Measurements from ENCODE around the gene ZNF740.
A peak's percentile ranks its signal among the peaks of the same experiment; 100 is the strongest.

The ZNF740 gene

DNA sequence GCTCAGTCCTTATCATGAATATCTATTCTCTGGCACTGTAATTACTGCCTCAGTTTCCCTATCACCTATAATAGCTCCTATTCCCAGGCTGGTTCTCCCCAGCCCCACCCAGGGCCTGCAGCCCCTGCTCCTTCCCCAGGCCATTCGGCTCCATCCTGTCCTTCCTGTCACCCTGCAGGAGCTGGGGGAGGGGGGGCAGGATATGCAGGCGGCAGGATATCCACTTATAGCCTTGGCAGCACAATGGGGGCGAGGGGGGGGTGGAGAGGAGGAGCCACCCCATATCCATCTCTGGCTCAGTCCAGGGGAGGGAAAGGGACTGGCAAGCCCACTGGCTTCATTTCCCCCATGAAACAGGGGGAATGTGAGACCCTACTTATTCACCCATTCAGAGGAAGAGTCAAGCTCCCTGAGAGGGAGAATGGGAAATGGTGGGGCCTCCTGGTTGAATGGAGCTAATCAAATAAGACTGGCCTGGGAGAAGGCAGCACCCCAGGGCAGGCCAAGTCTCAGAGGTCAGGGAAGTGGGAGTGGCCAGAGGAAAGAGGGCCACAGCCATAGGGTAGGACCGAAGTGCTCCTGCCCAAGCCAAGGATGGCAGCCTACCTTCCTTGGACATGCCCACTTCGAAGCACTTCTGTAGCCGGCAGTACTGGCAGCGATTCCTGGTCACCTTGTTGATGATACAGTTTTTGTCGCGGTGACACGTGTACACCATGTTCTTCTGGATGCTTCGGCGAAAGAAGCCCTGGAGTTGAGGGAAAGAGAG, 34.3 kb downstream of the ZNF740 start:
- no peak for DNase-seq

DNA sequence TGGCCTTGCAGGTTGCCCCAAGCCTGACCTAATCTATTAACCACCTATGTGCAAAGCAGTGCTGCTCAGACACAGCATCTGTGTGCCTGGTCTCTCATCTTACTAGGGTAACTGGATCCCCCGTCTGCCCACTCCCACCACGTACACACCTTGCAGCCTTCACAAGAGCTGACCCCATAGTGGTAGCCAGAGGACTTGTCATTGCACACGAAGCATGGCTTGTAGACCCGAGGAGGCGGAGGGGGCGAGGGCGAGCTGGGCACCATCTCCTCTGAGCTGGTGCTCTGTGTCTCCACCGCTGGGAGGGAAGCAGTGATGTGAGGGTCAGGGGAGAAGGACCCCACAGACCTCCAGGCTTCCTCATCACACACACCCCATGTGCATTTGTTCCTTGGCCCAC, 35.0 kb downstream of the ZNF740 start:
- DNase-seq, result no peak

GRCh38 chr12:53217051-53217930, 36.8 kb downstream of the ZNF740 start:
- DNase-seq, result no peak

- DNase-seq, result no peak
Observed at GRCh38 chr12:53217931-53218307, 37.4 kb downstream of the ZNF740 start.

GRCh38 chr12:53218551-53219291, 38.2 kb downstream of the ZNF740 start:
- no peak for DNase-seq

DNA sequence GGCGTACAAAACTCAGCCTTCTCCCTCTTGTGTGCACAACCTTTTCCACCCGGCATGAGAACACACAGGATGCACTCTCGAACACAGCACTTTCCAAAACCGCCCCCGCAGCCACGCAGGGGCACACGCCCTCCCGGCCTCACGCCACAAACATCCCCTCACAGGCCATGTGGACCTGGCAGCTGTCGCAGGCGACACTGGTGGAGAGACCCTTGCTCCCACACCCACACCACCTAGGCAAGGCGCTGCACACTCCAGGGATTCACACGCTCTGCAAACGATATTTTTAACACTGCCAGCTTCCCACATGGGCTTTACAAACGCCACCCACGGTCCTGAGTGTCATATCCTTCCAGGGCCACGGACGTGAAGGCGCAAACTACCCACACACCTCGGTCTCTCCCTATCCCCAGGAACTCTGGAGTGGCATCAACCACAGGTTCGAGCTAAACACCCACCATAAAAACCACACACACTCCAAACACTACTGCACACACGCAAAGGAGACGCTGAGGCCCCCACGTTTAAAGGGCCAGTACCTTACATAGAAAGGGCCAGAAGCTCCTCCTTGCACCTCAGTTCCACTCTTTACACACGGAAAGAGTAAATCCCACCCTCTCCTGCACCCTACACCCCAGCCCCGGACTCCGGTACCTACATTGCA, 38.9 kb downstream of the ZNF740 start:
- DNase-seq, result peak; percentile 16

GRCh38 chr12:53219956-53220693, 39.6 kb downstream of the ZNF740 start:
- DNase-seq, result peak; percentile 65

DNA sequence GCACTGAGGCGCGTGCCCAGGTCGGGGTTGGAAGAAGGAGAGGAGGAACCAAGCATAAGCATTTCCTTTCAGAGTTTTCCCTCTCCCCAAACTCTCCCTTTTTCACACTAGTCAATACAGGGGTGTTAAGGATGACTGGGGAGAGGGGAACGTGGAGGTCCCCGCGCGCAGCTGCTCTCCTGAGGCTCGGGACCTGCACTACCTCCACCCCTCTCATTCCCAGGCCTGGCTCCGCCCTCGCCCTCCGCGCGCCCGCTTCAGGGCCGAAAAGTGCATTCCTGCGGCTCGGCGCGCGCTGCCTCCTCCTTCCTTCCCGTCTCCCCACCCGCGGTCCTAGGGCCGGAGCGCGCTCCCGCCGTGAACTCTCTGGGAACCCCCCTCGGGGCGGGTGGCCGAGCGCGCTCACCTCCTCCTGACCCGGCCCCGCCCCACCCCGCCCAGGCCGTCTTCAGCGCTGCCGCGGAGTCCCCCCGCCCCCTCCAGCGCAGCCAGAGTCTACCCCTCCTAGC, 40.2 kb downstream of the ZNF740 start:
- DNase-seq, result peak; percentile 66

- peak; percentile 36 for DNase-seq
Observed at GRCh38 chr12:53221203-53222080, 40.9 kb downstream of the ZNF740 start.

GRCh38 chr12:53222170-53222721, 41.7 kb downstream of the ZNF740 start:
- no peak for DNase-seq

- DNase-seq, result no peak
Observed at GRCh38 chr12:53222806-53223261, 42.3 kb downstream of the ZNF740 start.

GRCh38 chr12:53223389-53224060, 43.0 kb downstream of the ZNF740 start:
- peak; percentile 41 for DNase-seq

DNA sequence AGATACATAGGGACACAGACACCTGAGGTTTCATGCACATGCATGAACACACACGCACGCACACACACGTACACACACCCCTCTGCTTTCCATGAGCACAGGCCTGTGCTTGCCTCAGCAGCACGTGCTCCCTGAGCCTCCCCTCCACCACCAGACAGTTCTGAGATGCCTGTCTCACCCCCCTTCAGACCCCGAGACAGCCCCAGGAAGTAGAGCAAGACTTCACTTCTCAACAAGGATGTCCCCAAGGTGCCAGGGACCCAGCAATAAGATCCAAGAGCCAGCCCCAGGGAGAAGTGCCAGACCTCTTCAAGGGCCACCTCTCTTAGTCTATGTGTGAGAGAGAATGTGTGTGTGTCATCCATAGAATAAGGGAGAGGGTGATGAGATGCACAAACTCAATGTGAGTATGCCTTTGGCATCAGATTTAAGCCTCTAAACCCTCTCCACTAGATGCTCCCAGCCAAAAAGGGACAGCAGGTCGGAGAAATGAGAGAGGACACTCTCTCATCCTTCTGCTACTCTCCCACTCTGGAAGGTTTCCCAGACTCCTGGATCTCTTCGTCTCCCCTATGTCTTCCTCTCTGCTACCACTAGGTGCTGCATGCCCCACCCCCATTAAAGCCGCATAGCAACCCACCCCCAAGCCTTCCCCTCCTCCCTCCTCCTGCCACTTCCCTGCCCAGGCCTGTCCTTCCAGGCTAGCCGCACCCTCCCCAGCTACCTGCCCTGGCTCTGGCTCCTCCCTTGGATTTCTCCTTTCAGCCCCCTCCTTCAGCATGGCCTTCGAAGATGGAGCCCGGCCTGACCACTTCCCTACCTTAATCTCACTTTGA, 43.8 kb downstream of the ZNF740 start:
- DNase-seq, result no peak

DNA sequence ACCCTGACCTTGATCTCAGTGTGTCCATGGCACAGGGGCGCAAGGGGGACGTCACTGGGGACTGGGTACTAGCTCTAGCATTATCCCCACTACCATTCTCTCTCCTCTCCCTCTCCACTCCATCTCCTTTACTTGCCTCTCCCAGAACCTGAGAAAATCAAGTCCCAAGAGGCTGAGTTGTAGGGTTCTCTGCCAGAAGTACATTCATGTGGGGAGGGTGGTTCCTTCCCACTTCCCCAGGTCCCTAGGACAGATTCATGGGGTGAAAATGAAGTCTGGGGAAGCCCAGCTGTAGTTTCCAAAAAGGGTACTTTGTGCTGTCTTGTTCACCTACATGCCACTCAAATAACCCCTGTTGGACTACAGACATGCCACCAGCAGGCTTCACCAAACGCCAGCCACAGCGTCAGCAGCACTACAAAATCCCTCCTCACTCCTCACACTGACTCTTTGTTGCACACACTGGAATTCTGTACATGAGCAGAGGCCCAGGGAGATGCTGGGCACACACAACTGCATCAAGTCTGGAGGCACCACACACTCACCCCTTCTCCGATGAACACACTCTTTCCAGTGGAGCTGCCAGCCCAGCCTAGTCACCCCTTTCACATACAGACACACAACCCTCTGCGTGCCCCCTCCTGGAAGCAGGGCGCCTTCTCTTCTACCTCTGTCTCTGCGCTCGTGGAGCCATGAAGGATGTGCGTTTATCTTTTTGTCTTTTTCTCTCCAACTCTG, 44.5 kb downstream of the ZNF740 start:
- DNase-seq, result no peak

GRCh38 chr12:53225635-53226424, 45.3 kb downstream of the ZNF740 start:
- no peak for DNase-seq

DNA sequence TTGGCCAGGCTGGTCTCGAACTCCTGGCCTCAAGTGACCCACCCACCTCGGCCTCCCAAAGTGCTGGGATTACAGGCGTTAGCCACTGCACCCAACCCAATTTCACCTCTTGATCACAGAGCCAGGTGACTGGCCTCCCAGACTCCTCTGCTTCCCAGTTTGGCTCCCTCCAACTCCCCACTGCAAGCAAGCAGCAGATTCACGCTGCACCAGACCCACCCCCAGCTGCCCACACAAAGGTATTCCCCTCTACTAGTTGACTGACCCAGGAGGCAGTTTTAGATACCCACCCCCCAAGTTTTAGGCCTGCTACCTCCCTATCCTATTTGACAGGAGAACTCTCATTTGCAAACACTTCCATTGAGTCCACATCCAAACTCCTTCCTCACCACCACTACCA, 46.3 kb downstream of the ZNF740 start:
- no peak for DNase-seq

- no peak for DNase-seq
Observed at GRCh38 chr12:53227341-53227740, 46.8 kb downstream of the ZNF740 start.

Data from effector CD8-positive, alpha-beta T cell (primary cell).